Measurements from ENCODE around the gene NXN. TPM values are rescaled to one million over a fixed set of nuclear protein-coding genes. Genes with fewer than 3 reads are reported as not detected.
"Not testable (repeated sequence)": the region's sequence is repeated elsewhere in the genome, so short reads cannot be mapped to it uniquely, and the experiment has no call there.

The NXN gene
- total and polyA plus RNA-seq, 5 donors: 11.6 to 21.8 (median 15.2) TPM

DNA sequence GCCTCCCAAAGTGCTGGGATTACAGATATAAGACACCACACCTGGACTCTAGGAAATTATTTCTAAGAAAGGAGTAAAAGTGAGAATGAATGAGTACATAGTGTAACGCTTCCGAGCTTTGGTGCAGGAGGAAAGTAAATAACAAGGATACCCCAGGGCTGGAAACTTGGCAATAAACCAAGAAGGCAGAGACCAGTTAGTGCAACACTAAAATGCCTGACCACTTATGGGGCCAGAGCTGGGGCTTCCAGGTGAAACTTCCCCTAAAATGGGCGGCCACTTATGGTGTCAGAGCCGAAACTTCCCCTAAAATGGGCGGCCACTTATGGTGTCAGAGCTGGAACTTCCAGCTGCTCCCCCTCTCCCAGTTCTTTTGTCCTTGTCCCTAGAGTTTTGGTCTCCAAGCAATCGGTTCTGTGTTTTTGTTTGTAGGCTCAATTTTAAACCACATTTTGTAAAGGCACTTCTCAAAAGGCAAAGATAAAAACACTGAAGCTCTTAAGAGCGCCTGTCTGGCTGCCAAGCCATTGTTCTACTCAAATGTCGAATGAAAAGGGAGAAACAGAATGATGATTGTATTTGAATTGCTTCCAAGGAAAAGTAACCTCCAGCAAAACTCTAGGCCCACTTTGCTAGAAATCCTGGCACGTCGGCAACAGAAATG lies 63.9 kb downstream of the NXN start:
- WGBS: 21% methylated on average over 10 of the region's 10 CpGs
- Histone ChIP-seq H3K4me3 (ENCODE audit: low read length) (no peak overlapping the region), H3K27ac (ENCODE audit: low read length) (peak overlapping the region; percentile 21), H3K4me1 (ENCODE audit: control insufficient read depth, insufficient read depth, low read length) (no peaks in the 10 kb centered on the region), H3K9me3 (ENCODE audit: control insufficient read depth, low read length) (no peaks in the 10 kb centered on the region), H3K27me3 (ENCODE audit: control insufficient read depth, insufficient read depth) (no peaks in the 10 kb centered on the region)
- intact Hi-C loops (cut with DNase I): no loop called here
- ATAC-seq: peak; percentile 55 to 82
- peak; percentile 65 to 82 (median 77) for DNase-seq

DNA sequence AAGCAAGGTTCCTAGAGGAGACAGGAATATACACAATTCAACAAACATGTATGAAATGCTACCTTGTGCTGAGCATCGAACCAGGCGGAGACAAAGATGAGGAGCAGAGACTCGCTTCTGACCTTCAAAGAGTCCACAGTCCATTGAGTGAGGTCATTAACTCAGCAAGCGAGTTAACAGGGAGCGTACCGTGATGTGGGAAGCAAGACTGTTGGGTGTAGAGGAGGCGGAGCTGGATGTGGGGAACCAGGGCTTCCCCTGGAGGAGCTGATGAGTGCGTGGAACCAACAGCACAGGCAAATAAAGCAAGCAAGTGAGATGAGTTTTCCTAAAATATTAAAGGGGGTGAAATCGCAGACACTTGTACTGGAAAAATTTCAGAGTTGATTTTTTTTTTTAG lies 65.0 kb downstream of the NXN start:
- Histone ChIP-seq H3K4me1 (ENCODE audit: control insufficient read depth, insufficient read depth, low read length) (no peaks in the 10 kb centered on the region), H3K27ac (ENCODE audit: low read length) (no peak overlapping the region), H3K9me3 (ENCODE audit: control insufficient read depth, low read length) (no peaks in the 10 kb centered on the region), H3K27me3 (ENCODE audit: control insufficient read depth, insufficient read depth) (no peaks in the 10 kb centered on the region), H3K4me3 (ENCODE audit: low read length) (no peak overlapping the region)
- intact Hi-C loops (cut with DNase I): no loop called here
- DNase-seq (no peak), ATAC-seq (no peak)
- WGBS: 96% methylated on average over 9 of the region's 9 CpGs

DNA sequence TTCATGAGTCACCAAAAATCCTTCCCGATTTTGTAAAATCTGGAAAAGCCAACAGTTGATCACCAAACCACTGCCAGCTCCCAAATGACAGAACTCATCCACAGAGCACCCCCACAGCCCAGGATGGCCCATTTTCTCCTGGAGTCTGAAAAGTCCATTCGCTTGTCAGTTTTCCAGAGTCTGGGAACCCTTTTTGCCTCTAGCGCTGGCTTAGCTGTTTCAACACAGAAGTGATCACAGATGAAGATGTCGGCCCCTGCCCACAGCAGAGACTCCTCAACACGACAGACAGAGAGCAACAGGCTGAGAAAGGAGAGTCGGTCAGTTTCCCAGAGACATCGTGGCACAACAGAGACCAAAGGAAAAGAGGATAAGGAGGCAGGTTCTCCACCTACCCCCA lies 66.4 kb downstream of the NXN start:
- no peaks in the 10 kb centered on the region for H3K4me1 ChIP-seq (ENCODE audit: control insufficient read depth, insufficient read depth, low read length)
- intact Hi-C loops (cut with DNase I): no loop called here

DNA sequence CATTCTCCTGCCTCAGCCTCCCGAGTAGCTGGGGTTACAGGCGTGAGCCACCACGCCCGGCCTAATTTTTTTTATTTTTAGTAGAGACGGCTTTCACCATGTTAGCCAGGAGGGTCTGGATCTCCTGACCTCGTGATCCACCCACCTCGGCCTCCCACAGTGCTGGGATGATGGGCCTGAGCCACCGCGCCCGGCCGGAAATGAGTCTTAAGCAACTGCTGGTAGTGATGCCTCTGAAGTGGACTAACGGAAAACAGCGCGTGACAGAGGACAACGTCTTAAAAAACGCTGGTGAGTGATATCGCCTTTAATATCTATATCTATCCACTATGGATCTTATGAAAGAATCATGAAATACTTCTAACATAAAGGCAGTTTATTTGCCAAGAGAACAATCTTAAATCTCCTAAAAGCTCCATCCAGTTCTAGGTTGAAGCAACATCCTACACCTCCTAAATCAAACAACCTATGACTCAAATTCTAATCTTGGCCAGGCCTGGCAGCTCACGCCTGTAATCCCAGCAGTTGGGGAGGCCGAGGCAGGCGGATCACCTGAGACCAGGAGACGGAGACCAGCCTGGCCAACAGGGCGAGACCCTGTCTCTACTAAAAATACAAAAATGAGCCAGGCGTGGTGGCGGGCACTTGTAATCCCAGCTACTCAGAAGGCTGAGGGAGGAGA lies 69.8 kb downstream of the NXN start:
- Histone ChIP-seq H3K4me1 (ENCODE audit: control insufficient read depth, insufficient read depth, low read length) (no peaks in the 10 kb centered on the region), H3K27ac (ENCODE audit: low read length) (no peak overlapping the region), H3K9me3 (ENCODE audit: control insufficient read depth, low read length) (no peaks in the 10 kb centered on the region), H3K4me3 (ENCODE audit: low read length) (no peak overlapping the region), H3K27me3 (ENCODE audit: control insufficient read depth, insufficient read depth) (no peaks in the 10 kb centered on the region)
- peak in 2 of 3 donors; percentile 53 to 61 for DNase-seq
- WGBS: 83% methylated on average over 24 of the region's 24 CpGs
- intact Hi-C loops (cut with DNase I): no loop called here
- ATAC-seq: peak; percentile 18 to 87

More for the DNA sequence above, 66.4 kb downstream of the NXN start:
- WGBS: 83% methylated on average over 7 of the region's 7 CpGs
- Histone ChIP-seq H3K27me3 (ENCODE audit: control insufficient read depth, insufficient read depth) (no peaks in the 10 kb centered on the region), H3K9me3 (ENCODE audit: control insufficient read depth, low read length) (no peaks in the 10 kb centered on the region), H3K4me3 (ENCODE audit: low read length) (no peak overlapping the region), H3K27ac (ENCODE audit: low read length) (no peak overlapping the region)
- DNase-seq (no peak), ATAC-seq (no peak)

DNA sequence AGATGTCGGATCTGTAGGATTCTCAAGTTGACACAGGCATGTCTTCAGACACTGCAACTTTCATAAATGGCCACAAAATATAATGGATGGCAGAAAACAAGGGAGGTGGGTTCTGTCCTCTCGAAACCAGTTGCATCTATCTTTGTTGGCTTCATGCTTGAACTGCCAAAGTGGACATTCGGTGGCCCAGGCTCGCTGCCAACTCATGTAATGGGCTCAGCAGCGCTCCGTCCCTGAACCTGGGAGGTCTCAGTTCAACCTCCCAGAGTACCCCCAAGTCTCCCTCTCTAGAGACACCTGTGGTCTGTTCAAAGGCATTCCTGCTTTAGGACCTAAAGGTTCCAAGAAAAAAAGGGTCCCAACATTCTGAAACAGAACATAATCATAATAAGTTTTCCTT lies 71.9 kb downstream of the NXN start:
- no peaks in the 10 kb centered on the region for H3K27me3 ChIP-seq (ENCODE audit: control insufficient read depth, insufficient read depth)
- WGBS: 67% methylated on average over 6 of the region's 6 CpGs
- H3K4me1 ChIP-seq (ENCODE audit: control insufficient read depth, insufficient read depth, low read length): no peaks in the 10 kb centered on the region
- no peak overlapping the region for H3K27ac ChIP-seq (ENCODE audit: low read length)
- no peak overlapping the region for H3K4me3 ChIP-seq (ENCODE audit: low read length)
- intact Hi-C loops (cut with DNase I): no loop called here
- H3K9me3 ChIP-seq (ENCODE audit: control insufficient read depth, low read length): no peaks in the 10 kb centered on the region
- ATAC-seq (no peak), DNase-seq (no peak)

DNA sequence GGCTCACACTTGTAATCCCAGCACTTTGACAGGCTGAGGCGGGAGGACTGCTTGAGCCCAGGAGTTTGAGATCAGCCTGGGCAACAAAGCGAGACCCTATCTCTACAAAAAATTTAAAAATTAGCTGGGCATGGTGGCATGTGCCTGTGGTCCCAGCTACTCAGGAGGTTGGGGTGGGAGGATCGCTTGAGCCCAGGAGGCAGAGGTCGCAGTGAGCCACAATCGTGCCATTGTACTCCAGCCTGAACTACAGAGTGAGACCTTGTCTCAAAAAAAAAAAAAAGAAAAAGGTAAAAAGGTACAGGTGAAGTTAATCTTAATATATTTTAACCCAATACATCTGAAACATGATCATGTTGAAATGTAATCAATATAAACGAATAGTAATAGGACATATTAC lies 73.9 kb downstream of the NXN start:
- DNase-seq; intact Hi-C loops (cut with DNase I); ATAC-seq; H3K4me3 ChIP-seq (ENCODE audit: low read length); H3K9me3 ChIP-seq (ENCODE audit: control insufficient read depth, low read length); H3K27ac ChIP-seq (ENCODE audit: low read length); H3K4me1 ChIP-seq (ENCODE audit: control insufficient read depth, insufficient read depth, low read length); H3K27me3 ChIP-seq (ENCODE audit: control insufficient read depth, insufficient read depth): not testable (repeated sequence)
- WGBS: 96% methylated on average over 6 of the region's 6 CpGs

DNA sequence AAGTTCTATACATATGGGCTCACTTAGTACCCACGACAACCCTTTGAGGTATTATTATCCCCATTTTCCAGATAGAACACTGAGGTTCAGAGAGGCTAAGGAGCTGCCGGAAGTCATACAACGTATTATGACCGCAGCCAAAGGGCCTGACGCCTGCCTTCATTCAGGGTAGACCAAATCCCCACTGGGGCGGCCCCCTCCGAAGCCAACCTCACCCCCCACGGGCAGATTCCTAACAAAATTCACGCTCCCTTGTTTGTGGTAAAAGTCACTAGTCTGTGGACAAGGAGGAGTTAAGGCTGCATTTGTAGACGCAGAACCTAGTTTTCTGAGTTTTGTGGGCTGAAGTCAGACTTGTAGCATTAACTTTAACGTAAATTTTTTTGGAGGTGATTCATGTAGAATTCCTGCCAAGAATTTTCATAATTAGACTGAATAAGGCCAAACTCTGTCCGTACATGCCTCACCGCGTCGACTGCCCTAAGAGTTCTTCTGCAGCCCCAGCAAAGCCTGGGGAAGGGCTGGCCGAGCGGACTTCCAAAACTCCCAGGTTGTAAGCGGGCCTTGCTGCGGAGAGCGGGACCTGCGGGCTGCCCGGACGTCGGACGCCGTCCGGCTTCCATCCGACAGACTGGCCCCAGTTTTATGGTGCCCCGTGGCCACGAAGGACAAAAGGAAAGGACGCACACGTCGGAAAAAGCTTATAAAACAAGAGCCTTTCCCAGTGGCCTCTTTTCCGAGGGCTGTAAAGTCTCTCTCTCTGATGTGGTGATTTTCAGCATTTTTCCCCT lies 75.7 kb downstream of the NXN start:
- DNase-seq: peak in 1 of 3 donors; percentile 58
- Histone ChIP-seq H3K27me3 (ENCODE audit: control insufficient read depth, insufficient read depth) (no peaks in the 10 kb centered on the region), H3K4me1 (ENCODE audit: control insufficient read depth, insufficient read depth, low read length) (peaks cover 4% of the 10 kb centered on the region), H3K9me3 (ENCODE audit: control insufficient read depth, low read length) (no peaks in the 10 kb centered on the region), H3K4me3 (ENCODE audit: low read length) (no peak overlapping the region), H3K27ac (ENCODE audit: low read length) (no peak overlapping the region)
- intact Hi-C loops (cut with DNase I): no loop called here
- ATAC-seq: peak in 1 of 2 donors; percentile 34
- WGBS: 77% methylated on average over 34 of the region's 34 CpGs

DNA sequence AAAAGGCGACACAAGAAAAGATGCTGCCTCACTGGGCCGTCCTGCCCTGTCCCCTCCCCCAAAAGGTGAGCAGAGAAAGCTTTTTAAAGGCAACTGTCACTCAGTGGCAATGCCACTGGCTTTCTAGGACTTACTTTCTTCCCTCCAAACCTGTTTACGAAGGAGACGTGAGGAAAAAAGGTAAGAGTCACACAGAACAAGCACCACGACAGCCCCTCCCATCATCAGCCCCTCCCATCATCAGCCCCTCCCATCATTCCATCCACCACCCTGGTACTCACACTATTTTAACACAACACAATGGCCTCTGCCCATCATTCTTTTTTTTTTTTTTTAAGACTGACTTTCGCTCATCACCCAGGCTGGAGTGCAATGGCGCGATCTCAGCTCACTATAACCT lies 77.1 kb downstream of the NXN start:
- WGBS: 93% methylated on average over 8 of the region's 8 CpGs
- H3K9me3 ChIP-seq (ENCODE audit: control insufficient read depth, low read length): no peaks in the 10 kb centered on the region
- H3K27me3 ChIP-seq (ENCODE audit: control insufficient read depth, insufficient read depth): no peaks in the 10 kb centered on the region
- H3K4me1 ChIP-seq (ENCODE audit: control insufficient read depth, insufficient read depth, low read length): peaks cover 4% of the 10 kb centered on the region
- DNase-seq (no peak), ATAC-seq (no peak)
- no peak overlapping the region for H3K4me3 ChIP-seq (ENCODE audit: low read length)
- intact Hi-C loops (cut with DNase I): no loop called here
- H3K27ac ChIP-seq (ENCODE audit: low read length): no peak overlapping the region

DNA sequence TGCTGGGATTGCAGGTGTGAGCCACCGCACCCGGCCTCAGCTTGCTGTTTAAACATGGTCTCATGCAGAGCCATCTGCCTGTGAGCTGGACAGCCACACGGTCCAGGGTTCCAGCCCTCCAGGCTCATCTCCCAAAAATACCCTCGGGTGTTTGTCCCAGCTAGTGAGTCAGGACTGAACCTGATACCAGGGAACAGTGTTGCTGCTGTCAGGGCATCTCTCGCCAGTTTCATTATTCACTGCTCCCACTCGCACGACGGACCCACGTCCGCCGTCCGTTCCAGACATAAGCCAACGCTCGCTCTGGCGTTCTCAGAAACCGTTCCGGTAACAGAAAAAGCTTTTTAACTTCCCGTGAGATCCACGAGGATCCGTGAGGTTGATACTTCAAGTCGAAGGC lies 77.6 kb downstream of the NXN start:
- H3K27ac ChIP-seq (ENCODE audit: low read length): peak overlapping the region; percentile 16
- ATAC-seq (peak; percentile 30 to 56), DNase-seq (no peak)
- 86% methylated on average over 21 of the region's 21 CpGs for WGBS
- intact Hi-C loops (cut with DNase I): no loop called here
- H3K4me1 ChIP-seq (ENCODE audit: control insufficient read depth, insufficient read depth, low read length): peaks cover 4% of the 10 kb centered on the region
- H3K9me3 ChIP-seq (ENCODE audit: control insufficient read depth, low read length): no peaks in the 10 kb centered on the region
- H3K27me3 ChIP-seq (ENCODE audit: control insufficient read depth, insufficient read depth): no peaks in the 10 kb centered on the region
- H3K4me3 ChIP-seq (ENCODE audit: low read length): no peak overlapping the region

DNA sequence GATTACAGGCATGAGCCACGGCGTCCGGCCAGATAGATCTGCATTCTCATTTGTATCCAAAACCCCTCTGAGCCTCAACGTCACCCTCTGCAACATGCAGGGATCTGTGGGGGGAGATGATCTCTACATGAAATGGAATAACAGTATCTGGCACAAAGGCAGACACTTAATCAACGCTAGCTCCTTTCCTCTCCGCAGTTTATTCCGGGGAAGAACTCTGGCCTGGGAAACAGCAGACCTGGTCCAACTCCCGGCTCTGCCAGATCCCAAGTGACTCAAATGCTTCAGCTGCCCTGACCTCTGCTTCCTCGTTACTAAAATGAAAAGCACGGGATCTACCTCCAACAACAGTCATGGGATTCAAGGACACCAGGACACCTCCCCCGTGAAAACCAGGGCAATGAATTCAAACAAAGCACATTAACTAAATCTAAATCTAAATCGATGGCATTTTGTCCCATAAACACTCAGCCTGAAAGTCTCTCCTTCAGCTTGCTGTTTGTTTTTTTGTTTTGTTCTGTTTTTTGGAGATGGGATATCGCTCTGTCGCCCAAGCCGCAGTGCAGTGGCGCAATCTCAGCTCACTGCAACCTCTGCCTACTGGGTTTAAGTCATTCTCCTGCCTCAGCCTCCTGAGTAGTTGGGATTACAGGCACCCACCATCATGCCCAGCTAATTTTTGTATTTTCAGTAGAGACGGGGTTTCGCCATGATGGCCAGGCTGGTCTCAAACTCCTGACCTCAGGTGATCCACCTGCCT lies 78.2 kb downstream of the NXN start:
- WGBS: 30% methylated on average over 18 of the region's 18 CpGs
- no peak overlapping the region for H3K4me3 ChIP-seq (ENCODE audit: low read length)
- H3K27ac ChIP-seq (ENCODE audit: low read length): peak overlapping the region; percentile 16
- H3K27me3 ChIP-seq (ENCODE audit: control insufficient read depth, insufficient read depth): no peaks in the 10 kb centered on the region
- intact Hi-C loops (cut with DNase I): no loop called here
- DNase-seq (peak; percentile 63 to 85 (median 83)), ATAC-seq (peak; percentile 88 to 89)
- peaks cover 4% of the 10 kb centered on the region for H3K4me1 ChIP-seq (ENCODE audit: control insufficient read depth, insufficient read depth, low read length)
- no peaks in the 10 kb centered on the region for H3K9me3 ChIP-seq (ENCODE audit: control insufficient read depth, low read length)

All from right cardiac atrium (tissue), 5 donors.